ENCODE measurements around the gene MAN2B1. TPM values are rescaled to one million over a fixed set of nuclear protein-coding genes. Genes with fewer than 3 reads are reported as not detected.

MAN2B1 gene
- total and polyA plus RNA-seq, 2 of the 13 experiments (the other 11 are each of a cell fraction or from before 2014, with no cell fraction given), result 23.6 to 23.8 TPM

GRCh38 chr19:12681074-12681987 is 14.8 kb upstream of the MAN2B1 start, which contains the start of gene DHPS (continued):
- TF ChIP-seq HIVEP1 (CRISPR knock-in tag; IDR thresholded peaks at IDR 0.05) (peak; percentile 33; the same call in 1 of the 2 replicates), ZZZ3 (CRISPR knock-in tag; IDR thresholded peaks at IDR 0.05; ENCODE audit: borderline replicate concordance) (peak; percentile 62), POGK (CRISPR knock-in tag; conservative IDR thresholded peaks at IDR 0.05) (peak; percentile 72), JUN (CRISPR knock-in tag; IDR thresholded peaks at IDR 0.05) (peak; percentile 57), CREM (IDR thresholded peaks at IDR 0.05) (peak; percentile 83), CREM (CRISPR knock-in tag; IDR thresholded peaks at IDR 0.05) (no peak), HINFP (CRISPR knock-in tag; IDR thresholded peaks at IDR 0.05; ENCODE audit: low read depth) (peak; percentile 73; the same call in 1 of the 2 replicates), RFXANK (CRISPR knock-in tag; IDR thresholded peaks at IDR 0.05) (no peak), KIAA2018 (CRISPR knock-in tag; IDR thresholded peaks at IDR 0.05; ENCODE audit: borderline replicate concordance) (no peak), THYN1 (CRISPR knock-in tag; IDR thresholded peaks at IDR 0.05; ENCODE audit: borderline replicate concordance, low read depth) (no peak), DNMT3B (CRISPR knock-in tag; conservative IDR thresholded peaks at IDR 0.05) (peak; percentile 84; the same call in 1 of the 2 replicates), RARG (CRISPR knock-in tag; IDR thresholded peaks at IDR 0.05; ENCODE audit: low read depth) (no peak), FOXM1 (CRISPR knock-in tag; IDR thresholded peaks at IDR 0.05) (no peak; the same call in 1 of the 2 replicates), ZNF782 (CRISPR knock-in tag; IDR thresholded peaks at IDR 0.05; ENCODE audit: borderline replicate concordance) (no peak), ZNF331 (CRISPR knock-in tag; IDR thresholded peaks at IDR 0.05) (peak; percentile 36), ZNF414 (CRISPR knock-in tag; IDR thresholded peaks at IDR 0.05) (peak; percentile 33; the same call in 1 of the 2 replicates)

All from HepG2 (cell line).